C1 segment of cervical spinal cord (tissue), 14 donors: Measurements from ENCODE around the gene ST3GAL2.
"Not testable (repeated sequence)": the region's sequence is repeated elsewhere in the genome, so short reads cannot be mapped to it uniquely, and the experiment has no call there.

ENCODE experiments used
- DNase-seq, 14 donors: peaks; one replicate each; lab custom pipeline; 2025; lab: John Stamatoyannopoulos, UW

The ST3GAL2 gene

DNA sequence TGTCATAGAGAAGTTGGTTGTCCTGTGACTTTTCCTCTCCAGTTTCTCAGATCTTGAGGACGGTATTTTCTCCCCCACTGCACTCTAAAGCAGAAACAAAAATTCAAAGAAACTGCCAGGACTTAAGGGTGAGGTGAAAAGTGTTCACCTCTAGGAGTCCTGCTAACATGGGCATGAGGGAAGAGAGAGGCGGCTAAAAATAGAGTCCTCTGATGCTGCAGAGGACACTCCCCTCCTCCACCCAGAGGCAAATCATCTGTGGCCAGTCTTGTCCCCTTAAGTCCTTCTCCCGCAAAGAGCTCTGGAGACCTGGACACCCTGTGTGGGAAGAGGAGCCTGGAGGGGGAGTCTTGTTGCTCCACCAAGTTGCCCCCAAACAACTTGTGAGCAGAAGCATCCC, 96.9 kb downstream of the ST3GAL2 start:
- DNase-seq = no peak

DNA sequence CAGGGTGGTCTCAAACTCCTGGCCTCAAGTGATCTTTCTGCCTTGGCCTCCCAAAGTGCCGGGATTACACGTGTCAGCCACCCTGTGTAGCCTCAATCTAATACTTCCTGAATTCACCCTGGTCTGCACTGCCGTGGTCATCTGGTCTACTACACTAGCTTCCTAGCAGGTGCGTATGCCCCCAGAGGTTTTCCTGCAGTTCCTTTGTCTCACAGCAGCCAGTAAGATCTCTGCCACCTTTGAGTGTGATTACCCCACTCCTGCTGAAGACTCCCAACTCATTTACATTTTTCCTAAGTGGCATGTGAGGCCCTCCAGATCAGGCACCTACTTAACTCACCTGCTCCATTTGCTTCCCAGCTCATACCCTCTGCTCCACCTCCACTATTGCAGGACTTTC, 97.3 kb downstream of the ST3GAL2 start:
- no peak for DNase-seq

DNA sequence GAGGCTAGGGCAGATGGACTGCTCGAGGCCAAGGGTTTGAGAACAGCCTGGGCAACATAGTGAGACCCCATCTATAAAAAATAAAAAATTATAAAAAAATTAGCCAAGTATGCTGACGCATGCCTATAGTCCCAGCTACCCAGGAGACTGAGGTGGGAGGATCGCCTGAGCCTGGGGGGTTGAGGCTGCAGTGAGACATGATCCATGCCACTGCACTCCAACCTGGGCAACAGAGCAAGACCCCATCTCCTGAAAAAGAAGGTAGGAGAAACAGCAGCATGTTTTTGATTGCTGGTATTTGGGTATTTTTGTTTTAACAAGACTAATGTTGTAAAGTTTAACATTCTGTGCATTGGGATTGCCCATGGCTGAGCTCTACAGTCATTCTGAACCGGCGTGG, 101.1 kb downstream of the ST3GAL2 start:
- DNase-seq = no peak

DNA sequence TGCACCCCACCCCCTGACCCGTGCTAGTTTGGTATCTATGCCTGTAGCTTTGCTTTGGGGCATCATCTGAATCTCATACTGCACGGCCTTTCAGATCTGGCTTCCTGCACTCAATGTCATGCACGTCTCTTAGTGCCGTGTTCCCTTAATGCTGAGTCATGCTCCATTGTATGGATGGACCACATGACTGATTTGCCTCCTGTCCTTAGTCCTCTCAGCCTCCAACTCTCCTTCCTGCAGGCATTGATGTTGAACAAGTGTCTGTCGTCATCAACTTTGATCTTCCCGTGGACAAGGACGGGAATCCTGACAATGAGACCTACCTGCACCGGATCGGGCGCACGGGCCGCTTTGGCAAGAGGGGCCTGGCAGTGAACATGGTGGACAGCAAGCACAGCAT, 106.2 kb downstream of the ST3GAL2 start:
- DNase-seq = not testable (repeated sequence)

DNA sequence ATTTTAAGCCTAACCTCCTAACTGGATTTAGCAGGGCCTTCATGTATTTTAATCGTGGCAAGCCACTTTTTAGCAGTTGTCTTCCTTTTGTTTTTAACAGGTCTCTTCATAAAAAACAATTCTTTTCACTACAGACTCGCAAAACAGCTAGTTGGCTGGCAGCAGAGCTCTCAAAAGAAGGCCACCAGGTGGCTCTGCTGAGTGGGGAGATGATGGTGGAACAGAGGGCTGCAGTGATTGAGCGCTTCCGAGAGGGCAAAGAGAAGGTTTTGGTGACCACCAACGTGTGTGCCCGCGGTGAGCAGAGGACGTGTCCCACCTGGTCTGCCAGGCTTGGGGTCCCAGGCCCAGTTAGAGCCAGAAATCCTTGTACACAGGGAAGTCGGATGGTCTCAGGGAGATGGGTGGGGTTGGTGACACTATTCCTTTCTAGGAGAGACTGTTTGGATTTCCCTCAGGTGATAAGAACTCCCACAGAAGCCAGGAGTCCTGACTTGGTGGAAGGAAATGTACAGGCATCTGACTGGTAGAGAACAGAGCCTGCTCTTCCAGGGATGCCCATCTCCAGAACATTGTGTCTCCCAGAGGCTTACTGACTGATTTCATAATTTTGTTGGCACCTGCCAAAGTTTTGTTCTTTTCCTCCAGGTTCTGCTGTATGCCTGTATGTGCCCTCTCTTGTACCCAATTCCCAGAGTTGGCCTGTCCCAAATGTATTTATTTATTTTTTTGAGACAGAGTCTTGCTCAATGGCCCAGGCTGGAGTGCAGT, 107.1 kb downstream of the ST3GAL2 start:
- peak in 2 of 14 donors; percentile 3 to 11 for DNase-seq

DNA sequence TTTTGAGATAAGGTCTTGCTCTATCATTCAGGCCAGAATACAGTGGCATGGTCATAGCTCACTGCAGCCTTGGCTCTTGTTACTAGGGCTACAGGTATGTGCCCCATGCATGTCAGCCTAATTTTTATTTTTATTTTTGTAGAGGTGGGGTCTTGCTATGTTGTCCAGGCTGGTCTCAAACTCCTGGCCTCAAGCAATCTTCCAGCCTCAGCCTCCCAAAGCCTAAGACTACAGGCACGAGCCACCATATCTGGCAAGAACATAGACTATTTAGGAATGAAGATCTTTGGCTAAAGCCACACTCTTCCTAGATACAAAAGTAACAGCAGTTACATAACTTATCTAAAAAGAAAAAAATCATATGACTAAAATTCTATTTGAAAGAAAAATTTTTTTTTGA, 107.8 kb downstream of the ST3GAL2 start:
- no peak for DNase-seq
